Vagina (tissue), 2 donors: Measurements from ENCODE around the gene MAP2K7. TPM values are rescaled to one million over a fixed set of nuclear protein-coding genes. Genes with fewer than 3 reads are reported as not detected.
A peak's percentile ranks its signal among the peaks of the same experiment; 100 is the strongest.

Experiments
- DNase-seq, 2 donors: peaks; one replicate each; pipeline ENCODE4 v3.0.0-alpha.2; 2017; ENCODE audit errors: extremely low spot score in 2 of 2
- H3K27ac ChIP-seq: fragments of 200-600 bp; sonication (generic); one replicate; pipeline ENCODE4 v1.5.1; 2019
- H3K27me3 ChIP-seq: fragments of 200-600 bp; sonication (generic); one replicate; pipeline ENCODE4 v1.5.1; 2019
- H3K36me3 ChIP-seq, 2 donors: fragments of 200-600 bp; sonication (generic); one replicate each; pipeline ENCODE4 v1.5.1; 2017 to 2019
- H3K4me1 ChIP-seq: fragments of 200-600 bp; sonication (generic); one replicate; pipeline ENCODE4 v1.5.1; 2019
- H3K4me3 ChIP-seq, 2 donors: fragments of 200-600 bp; sonication (generic); 1 replicate in 1 of 2; 2 replicates in 1 of 2; pipeline ENCODE4 v1.5.1; 2016 to 2019
- H3K9me3 ChIP-seq: fragments of 200-600 bp; sonication (generic); one replicate; pipeline ENCODE4 v1.5.1; 2019
- POLR2A ChIP-seq, 2 donors: fragments of 450-650 bp; IDR thresholded peaks; one replicate each; pipeline ENCODE4 v1.6.1; 2017; ENCODE audit warnings: antibody characterized with exemption in 2 of 2, mild to moderate bottlenecking in 2 of 2, moderate library complexity in 2 of 2
- POLR2AphosphoS5 ChIP-seq, 2 donors: sonication (generic); formaldehyde crosslinking; IDR thresholded peaks; one replicate each; pipeline ENCODE4 v1.9.0; 2017; ENCODE audit warnings: antibody characterized with exemption in 2 of 2, mild to moderate bottlenecking in 2 of 2, low read depth in 1 of 2; ENCODE audit not compliant: insufficient read depth in 1 of 2
- intact Hi-C: fragments of 100-400 bp; cut with DNase I; formaldehyde crosslinking; loops from one replicate; pipeline ENCODE4 v1.15.1; 2023
- total RNA-seq: library from RNA; depleted of rRNA; stranded (reverse); fragments of >200 nt; gene quantifications from one replicate; pipeline ENCODE4 v1.2.3, GENCODE V29; 2016
- TF ChIP-seq, protein P1 (sequence below), 3 experiments: fragments of 450-650 bp in 2 of 3; fragments of 200-600 bp in 1 of 3; sonication (generic) in 1 of 3; IDR thresholded peaks; one replicate each; pipeline ENCODE4 v1.5.1; 2017 to 2019; ENCODE audit warnings: antibody characterized with exemption in 3 of 3, mild to moderate bottlenecking in 2 of 3, moderate library complexity in 2 of 3

MAP2K7 gene
- total RNA-seq, 1 donor from 2014 or later: 26.8 TPM

GRCh38 chr19:7921967-7922835, 18.5 kb downstream of the MAP2K7 start:
- H3K9me3 ChIP-seq: no peaks in the 10 kb centered on the region
- no peaks in the 10 kb centered on the region for H3K27me3 ChIP-seq
- H3K36me3 ChIP-seq: peaks cover 0 to 20% of the 10 kb centered on the region in 2 donors
- no peak for DNase-seq
- peaks cover 81% of the 10 kb centered on the region for H3K4me1 ChIP-seq
- peak overlapping the region; percentile 89 for H3K27ac ChIP-seq
- TF ChIP-seq, protein P1, sequence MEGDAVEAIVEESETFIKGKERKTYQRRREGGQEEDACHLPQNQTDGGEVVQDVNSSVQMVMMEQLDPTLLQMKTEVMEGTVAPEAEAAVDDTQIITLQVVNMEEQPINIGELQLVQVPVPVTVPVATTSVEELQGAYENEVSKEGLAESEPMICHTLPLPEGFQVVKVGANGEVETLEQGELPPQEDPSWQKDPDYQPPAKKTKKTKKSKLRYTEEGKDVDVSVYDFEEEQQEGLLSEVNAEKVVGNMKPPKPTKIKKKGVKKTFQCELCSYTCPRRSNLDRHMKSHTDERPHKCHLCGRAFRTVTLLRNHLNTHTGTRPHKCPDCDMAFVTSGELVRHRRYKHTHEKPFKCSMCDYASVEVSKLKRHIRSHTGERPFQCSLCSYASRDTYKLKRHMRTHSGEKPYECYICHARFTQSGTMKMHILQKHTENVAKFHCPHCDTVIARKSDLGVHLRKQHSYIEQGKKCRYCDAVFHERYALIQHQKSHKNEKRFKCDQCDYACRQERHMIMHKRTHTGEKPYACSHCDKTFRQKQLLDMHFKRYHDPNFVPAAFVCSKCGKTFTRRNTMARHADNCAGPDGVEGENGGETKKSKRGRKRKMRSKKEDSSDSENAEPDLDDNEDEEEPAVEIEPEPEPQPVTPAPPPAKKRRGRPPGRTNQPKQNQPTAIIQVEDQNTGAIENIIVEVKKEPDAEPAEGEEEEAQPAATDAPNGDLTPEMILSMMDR (IDR thresholded peaks at IDR 0.05): no peak
- TF ChIP-seq POLR2A (IDR thresholded peaks at IDR 0.05) (no peak), POLR2AphosphoS5 (IDR thresholded peaks at IDR 0.05; ENCODE audit: insufficient read depth in 1 of 2, low read depth in 1 of 2) (no peak)
- peak overlapping the region; percentile 51 to 71 for H3K4me3 ChIP-seq
- intact Hi-C loops: no loop called here

DNA sequence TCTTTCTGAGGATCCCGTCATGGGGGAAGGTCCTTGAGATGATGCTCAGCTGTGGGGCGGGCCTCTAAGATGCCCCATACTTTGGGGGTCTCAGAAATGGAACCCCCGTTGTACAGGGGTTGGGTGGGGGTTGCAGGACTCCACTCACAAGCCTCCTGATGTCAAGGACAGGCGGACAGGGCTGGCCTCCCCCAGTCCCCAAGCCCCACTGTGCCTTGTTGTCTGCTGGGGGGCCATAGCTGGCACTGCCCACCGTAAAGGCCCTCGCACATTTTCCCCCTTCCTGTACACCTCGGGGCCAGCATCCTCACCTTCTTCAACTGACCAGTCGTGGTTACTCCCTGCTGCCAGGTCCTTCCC, 19.1 kb downstream of the MAP2K7 start:
- Histone ChIP-seq H3K27ac (peak overlapping the region; percentile 89), H3K4me3 (no peak overlapping the region), H3K9me3 (no peaks in the 10 kb centered on the region), H3K36me3 (peaks cover 0 to 20% of the 10 kb centered on the region in 2 donors), H3K27me3 (no peaks in the 10 kb centered on the region), H3K4me1 (peaks cover 81% of the 10 kb centered on the region)
- TF ChIP-seq POLR2A (IDR thresholded peaks at IDR 0.05): no peak
- TF ChIP-seq POLR2AphosphoS5 (IDR thresholded peaks at IDR 0.05; ENCODE audit: insufficient read depth in 1 of 2, low read depth in 1 of 2): no peak
- TF ChIP-seq, protein P1 (IDR thresholded peaks at IDR 0.05): no peak
- intact Hi-C loops: no loop called here
- no peak for DNase-seq

DNA sequence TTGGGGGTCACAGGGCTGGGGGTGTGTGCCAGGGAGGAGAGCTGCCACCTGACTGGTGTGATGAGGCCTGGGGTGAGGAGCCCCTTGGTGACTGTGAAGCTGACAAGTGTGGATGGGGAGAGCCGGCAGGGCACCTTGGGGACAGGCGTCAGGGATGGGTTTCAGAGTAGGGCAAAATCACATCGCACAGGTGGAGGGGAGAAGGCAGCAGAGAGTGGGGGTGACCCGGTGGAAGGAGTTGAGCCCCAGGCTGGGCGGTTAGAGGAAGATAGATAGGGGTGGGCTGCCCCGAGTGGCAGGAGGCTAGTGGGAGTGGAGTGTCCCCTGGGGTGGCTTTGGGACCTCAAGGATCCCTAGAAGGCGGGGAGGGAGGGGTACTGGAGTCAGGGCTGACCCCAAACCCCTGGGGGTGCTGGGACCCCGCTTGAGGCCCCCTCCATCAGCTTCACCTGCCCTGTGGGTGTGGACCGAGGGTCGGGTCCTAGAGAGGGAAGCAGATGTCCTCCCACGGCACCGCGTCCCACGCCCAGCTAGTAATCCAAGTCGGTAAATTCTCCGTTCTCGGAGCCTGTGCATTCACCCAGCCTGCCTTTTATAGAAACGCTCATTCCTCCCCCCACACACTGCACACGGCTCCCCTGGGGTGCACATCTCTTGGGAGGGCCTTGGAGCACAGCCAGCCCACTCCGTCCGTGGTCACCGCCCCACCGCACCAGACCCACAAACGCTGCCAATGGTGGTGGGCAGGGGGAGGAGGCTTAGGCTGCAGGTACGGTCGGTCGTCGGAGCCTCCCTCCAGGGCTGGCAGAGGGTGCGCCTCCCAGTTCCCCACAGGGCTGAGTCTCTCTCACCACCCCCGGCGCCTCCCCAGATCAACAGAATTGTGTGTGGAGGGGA, 19.9 kb downstream of the MAP2K7 start:
- DNase-seq: no peak
- peak overlapping the region; percentile 45 to 76 for H3K4me3 ChIP-seq
- peaks cover 81% of the 10 kb centered on the region for H3K4me1 ChIP-seq
- no peaks in the 10 kb centered on the region for H3K27me3 ChIP-seq
- H3K27ac ChIP-seq: peak overlapping the region; percentile 89
- no peak for TF ChIP-seq POLR2A (IDR thresholded peaks at IDR 0.05)
- peak in 1 of 2 donors; percentile 49 for TF ChIP-seq POLR2AphosphoS5 (IDR thresholded peaks at IDR 0.05; ENCODE audit: insufficient read depth in 1 of 2, low read depth in 1 of 2)
- TF ChIP-seq, protein P1 (IDR thresholded peaks at IDR 0.05): no peak
- H3K36me3 ChIP-seq: peaks cover 0 to 20% of the 10 kb centered on the region in 2 donors
- intact Hi-C loops: no loop called here
- no peaks in the 10 kb centered on the region for H3K9me3 ChIP-seq

GRCh38 chr19:7924241-7924640, 20.6 kb downstream of the MAP2K7 start:
- H3K27ac ChIP-seq: peak overlapping the region; percentile 89
- no peak for DNase-seq
- H3K4me1 ChIP-seq: peaks cover 79% of the 10 kb centered on the region
- peak overlapping the region; percentile 45 to 76 for H3K4me3 ChIP-seq
- peaks cover 0 to 20% of the 10 kb centered on the region in 2 donors for H3K36me3 ChIP-seq
- H3K9me3 ChIP-seq: no peaks in the 10 kb centered on the region
- intact Hi-C loops: no loop called here
- TF ChIP-seq POLR2A (IDR thresholded peaks at IDR 0.05) (no peak), POLR2AphosphoS5 (IDR thresholded peaks at IDR 0.05; ENCODE audit: insufficient read depth in 1 of 2, low read depth in 1 of 2) (no peak)
- TF ChIP-seq, protein P1 (IDR thresholded peaks at IDR 0.05): no peak
- H3K27me3 ChIP-seq: no peaks in the 10 kb centered on the region
